Measurements from ENCODE around the gene BRCA1.
"Not testable (repeated sequence)": the region's sequence is repeated elsewhere in the genome, so short reads cannot be mapped to it uniquely, and the experiment has no call there.

BRCA1 gene

GRCh38 chr17:43069368-43069898, 55.7 kb downstream of the BRCA1 start:
- DNase-seq (ENCODE audit: low read depth): no peak

GRCh38 chr17:43068570-43069367, 56.4 kb downstream of the BRCA1 start:
- DNase-seq (ENCODE audit: low read depth): no peak

- DNase-seq (ENCODE audit: low read depth): no peak
These were observed 62.1 kb downstream of the BRCA1 start for GRCh38 chr17:43062984-43063638.

GRCh38 chr17:43056051-43056450, 69.1 kb downstream of the BRCA1 start:
- no peak for DNase-seq (ENCODE audit: low read depth)

- not testable (repeated sequence) for DNase-seq (ENCODE audit: low read depth)
These were observed 72.2 kb downstream of the BRCA1 start for GRCh38 chr17:43053008-43053407.

DNA sequence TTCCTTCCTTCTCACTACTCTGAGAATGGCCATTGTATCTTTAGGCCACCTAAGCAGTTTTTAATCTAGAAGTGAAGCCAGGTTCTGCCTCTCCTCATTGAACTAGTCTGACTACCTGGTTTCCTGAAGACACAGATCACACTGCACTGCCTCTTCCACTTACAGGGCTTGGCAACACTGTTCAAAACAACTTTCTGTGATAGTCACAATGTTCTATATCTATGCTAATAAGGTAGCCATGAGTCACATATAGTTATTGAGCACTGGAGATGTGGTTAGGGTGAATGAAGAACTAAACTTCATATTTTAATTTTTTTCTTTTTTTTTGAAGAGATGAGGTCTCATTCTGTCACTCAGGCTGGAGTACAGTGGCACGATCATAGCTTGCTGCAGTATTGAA, 73.2 kb downstream of the BRCA1 start:
- no peak for DNase-seq (ENCODE audit: low read depth)

- DNase-seq (ENCODE audit: low read depth): no peak
These were observed 81.1 kb downstream of the BRCA1 start for GRCh38 chr17:43044024-43044423.

GRCh38 chr17:43043307-43043706, 81.9 kb downstream of the BRCA1 start:
- DNase-seq (ENCODE audit: low read depth): no peak

GRCh38 chr17:43042025-43042628, 83.0 kb downstream of the BRCA1 start:
- DNase-seq (ENCODE audit: low read depth): no peak

DNA sequence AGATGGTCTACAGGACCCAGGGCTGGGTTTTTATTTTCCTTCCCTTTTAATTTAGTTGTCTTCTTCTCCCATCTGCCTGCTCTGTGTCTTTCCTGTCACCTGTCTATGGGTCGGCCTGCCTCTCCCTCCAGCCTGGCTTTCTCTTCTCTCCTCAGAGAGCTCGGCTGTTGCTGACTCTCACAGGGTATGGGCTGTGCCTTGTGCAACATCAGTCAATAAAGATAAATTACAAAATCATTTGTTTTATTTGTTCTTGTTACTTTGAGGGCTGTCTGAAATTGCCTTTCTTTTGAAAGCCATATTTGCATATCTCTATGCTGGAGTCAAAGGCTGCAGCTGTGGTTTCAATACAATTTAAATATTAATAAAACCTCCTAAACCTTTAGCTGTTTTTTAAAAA, 84.5 kb downstream of the BRCA1 start:
- DNase-seq (ENCODE audit: low read depth): no peak

- no peak for DNase-seq (ENCODE audit: low read depth)
These were observed 85.5 kb downstream of the BRCA1 start for GRCh38 chr17:43039646-43040045.

GRCh38 chr17:43034894-43035293, 90.3 kb downstream of the BRCA1 start:
- no peak for DNase-seq (ENCODE audit: low read depth)

- DNase-seq (ENCODE audit: low read depth): no peak
These were observed 90.9 kb downstream of the BRCA1 start for GRCh38 chr17:43033948-43034881.

- no peak for DNase-seq (ENCODE audit: low read depth)
These were observed 93.5 kb downstream of the BRCA1 start for GRCh38 chr17:43031666-43032065.

DNA sequence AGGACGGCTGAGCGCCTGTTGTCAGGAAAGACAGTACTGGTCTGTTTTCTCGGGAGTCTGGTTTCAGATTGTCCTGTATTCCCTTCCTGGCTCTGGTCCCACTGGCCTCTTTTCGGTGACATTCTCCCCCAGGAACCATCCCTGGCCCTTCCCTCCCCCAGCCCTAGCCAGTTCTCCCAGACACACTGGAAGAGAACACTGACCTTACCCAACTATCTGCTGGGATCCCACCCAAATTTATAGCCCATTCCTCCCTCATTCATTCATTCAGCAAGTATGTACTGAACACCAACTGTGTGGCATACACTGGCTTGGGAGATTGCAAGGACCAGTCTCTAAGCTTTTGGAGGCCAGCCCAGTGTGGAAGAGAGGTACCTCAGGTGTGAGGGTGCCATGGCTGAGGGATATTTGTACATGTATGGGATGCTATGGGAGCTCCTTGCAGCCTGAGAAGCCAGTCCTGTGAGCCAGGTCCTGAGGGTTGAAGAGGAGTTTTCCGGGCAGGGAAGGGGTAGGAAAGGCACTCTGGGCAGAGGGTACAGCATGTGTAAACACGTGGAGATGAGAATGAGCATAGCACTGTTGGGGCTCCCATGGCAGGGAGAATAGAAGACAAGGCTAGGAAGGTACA, 94.9 kb downstream of the BRCA1 start:
- no peak for DNase-seq (ENCODE audit: low read depth)

GRCh38 chr17:43028221-43028861, 96.8 kb downstream of the BRCA1 start:
- no peak for DNase-seq (ENCODE audit: low read depth)

- no peak for DNase-seq (ENCODE audit: low read depth)
These were observed 97.8 kb downstream of the BRCA1 start for GRCh38 chr17:43027091-43028032.

- no peak for DNase-seq (ENCODE audit: low read depth)
These were observed 98.6 kb downstream of the BRCA1 start for GRCh38 chr17:43026595-43026994.

GRCh38 chr17:43025766-43026537, 99.2 kb downstream of the BRCA1 start:
- DNase-seq (ENCODE audit: low read depth): no peak

All from activated T-cell treated with anti-CD3 and anti-CD28 coated beads for 24 hours (primary cell).